NCI-H526 treated with DMSO at 0.1 percent for 48 hours (cell line): ENCODE results near the gene CD34.
"Not testable (repeated sequence)": the region's sequence is repeated elsewhere in the genome, so short reads cannot be mapped to it uniquely, and the experiment has no call there.

Experiments
- DNase-seq: peaks from one replicate; lab custom pipeline; 2025; lab: John Stamatoyannopoulos, UW

Gene CD34

DNA sequence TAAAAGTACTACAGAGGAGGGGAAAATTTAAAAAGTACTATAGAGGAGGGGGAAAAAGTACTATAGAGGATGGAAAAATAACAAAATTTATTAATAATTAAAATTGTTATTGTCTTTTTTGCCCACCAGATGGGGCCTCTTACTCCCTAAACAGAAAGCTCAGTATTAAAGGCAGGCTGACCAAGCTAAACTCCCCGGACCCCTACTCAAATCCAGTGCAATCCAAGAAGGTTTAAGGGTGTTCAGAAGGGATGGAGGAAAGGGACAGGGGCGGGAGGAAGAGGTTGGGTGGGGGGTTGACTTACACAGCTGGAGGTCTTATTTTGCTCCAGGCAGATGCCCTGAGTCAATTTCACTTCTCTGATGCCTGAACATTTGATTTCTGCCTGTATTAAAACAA is 13.7 kb downstream of the CD34 start:
- no peak for DNase-seq

DNA sequence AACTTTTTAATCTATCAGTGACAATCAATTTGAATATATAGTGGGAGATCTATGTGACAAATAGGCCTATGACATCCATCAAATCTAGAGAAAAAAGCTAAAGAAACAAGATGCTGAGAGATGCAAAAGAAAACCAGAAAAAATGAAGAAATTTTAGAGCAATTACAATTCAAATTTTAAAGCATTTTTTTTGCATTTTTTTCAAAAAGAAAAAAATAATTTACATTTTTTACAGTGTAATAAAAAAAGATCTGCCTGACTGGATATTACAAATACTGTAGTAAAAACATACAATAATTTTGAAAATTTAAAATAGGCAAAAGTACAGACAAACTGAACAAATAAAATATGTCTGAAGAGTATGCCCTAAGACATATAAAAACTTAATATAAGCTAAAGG is 14.4 kb downstream of the CD34 start:
- no peak for DNase-seq

DNA sequence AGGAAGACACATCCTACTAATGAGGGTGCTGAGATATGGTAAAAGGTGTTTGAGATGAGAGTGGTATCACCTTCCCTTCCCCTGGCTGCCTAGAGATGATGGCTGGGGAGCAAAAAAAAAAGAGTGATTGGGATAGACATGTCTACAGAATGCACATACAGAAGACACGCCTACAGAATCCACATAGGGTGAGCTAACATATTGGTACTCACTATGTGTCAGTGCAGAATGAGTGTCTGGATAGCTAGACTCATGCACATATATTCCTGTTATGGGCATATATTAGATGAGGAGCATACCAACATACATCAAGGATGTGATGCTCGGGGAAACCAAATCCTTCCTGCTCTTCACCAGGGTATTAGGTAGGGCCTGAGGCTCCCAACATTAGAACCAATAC is 16.2 kb downstream of the CD34 start:
- DNase-seq = no peak

DNA sequence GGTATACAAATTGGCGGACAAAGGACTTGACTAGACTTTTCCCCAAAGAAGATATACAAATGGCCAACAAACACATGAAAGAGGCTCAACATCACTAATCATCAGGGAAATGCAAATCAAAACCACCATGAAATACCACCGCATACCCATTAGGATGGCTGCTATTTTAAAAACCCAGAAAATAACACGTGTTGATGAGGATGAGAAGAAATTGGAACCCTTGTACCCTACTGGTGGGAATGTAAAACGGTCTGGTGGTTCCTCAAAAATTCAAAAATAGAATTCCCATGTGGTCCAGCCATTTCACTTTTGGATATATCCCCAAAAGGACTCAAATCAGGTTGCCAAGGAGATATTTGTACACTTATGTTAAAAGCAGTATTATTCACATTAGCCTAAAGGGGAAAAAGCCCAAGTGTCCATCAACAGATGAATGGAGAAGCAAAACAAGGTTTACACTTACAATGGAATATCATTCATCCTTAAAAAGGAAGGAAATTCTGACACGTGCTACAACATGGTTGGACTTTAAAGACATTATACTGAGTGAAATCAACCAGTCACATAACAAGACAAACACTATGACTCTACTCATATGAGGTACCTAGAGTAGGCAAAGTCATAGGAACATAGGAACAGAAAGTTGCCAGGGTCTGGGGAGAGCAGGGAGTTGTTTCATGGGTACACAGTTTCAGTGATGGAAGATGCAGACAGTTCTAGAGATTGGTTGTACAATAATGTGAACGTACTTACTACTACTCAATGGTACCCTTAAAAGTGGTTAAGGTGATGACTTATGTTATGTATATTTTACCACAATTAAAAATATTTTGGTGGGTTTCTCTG is 17.0 kb downstream of the CD34 start:
- DNase-seq = no peak

DNA sequence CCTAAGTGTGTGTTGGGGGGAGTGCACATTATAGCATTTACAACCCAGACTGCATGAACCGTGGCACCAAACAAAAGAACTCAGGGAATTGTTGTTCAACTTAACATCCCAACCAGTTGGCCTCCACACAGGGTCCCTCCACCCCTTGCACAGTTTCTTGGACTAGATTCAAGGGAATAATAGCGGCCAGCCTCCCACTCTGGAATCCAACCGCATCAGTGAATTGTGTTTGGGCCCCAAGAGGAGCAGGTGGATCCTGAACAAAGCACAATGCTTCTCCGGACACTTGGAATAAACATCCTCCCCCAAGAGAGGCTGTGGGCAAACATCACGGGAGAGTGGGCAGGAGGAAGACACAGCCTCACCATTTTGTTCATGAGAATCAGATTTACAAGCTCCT is 18.2 kb downstream of the CD34 start:
- DNase-seq = no peak

GRCh38 chr1:207891148-207891547 is 19.8 kb downstream of the CD34 start:
- no peak for DNase-seq

- DNase-seq = no peak
These were observed 20.7 kb downstream of the CD34 start for GRCh38 chr1:207890136-207890738.

GRCh38 chr1:207888652-207889051 is 22.3 kb downstream of the CD34 start:
- no peak for DNase-seq

DNA sequence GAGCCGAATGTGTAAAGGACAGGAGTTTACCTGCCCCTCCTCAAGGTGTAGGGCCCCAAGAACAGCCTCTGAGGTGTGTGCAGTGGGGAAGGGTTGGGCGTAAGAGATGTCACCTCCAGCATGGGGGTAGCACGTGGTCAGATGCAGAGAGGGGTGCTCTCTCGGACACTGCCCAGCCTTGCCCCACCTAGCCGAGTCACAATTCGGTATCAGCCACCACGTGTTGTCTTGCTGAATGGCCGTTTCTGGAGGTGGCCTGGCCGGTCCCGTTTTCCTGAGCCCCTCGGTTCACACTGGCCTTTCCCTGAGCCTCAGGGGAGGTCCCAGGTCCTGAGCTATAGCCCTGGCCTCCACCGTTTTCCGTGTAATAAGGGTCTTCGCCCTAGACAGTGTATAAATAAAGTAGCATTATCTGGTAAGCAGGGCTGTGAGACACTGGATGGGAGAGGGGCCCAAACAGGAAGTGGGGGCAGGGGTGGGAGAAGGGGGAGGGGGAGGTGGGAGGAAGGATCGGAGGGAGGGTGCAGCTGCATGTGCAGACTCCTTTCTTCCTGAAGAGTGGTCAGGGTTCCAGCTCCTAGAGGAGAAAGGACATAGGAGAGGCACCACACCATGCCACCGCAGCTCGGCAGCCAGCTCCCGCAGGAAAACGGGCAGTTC is 23.3 kb downstream of the CD34 start:
- no peak for DNase-seq

GRCh38 chr1:207886227-207886626 is 24.7 kb downstream of the CD34 start:
- no peak for DNase-seq

DNA sequence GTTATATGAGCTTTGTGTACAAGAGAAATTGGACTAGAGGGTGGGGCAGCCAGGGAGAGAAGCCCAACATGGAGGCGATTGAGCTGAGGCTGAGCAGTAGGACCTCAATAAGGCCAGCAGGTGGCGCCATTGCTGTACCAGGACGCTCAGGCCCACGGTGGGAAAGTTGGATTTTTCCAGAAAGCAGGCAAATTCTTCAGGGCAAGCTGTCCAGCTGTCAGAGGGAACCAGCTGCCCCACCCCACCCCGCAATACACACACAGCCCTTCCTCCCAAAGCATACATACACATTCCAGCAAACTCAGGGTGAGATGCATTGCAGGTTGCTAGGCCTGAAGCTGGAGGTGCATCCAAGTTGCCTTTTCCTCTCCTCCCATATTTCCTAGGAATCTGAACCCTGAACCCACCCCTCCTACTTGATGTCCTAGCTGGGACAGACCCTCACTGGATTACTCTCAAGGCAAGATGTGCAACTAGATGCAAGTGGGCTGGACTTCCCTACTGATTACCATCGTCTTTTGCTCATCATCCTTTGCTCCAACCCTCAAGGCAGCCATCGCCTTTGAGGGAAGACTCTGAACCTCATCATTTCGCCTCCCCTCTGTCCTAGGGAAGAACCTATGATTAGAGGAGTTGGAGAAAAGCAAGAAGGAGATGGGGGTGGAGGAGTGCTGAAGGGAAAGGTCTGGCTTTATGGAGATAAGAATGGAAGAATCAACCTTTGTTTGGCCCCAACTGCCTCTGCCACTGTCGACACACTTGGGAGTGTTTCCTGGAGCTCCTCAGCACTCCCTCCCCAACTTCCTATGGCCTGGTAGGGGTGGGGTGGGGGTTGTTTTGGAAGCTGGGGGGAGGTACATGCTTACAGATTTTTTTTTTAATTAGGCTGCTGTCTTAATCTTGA is 25.5 kb downstream of the CD34 start:
- peak; percentile 11 for DNase-seq

DNA sequence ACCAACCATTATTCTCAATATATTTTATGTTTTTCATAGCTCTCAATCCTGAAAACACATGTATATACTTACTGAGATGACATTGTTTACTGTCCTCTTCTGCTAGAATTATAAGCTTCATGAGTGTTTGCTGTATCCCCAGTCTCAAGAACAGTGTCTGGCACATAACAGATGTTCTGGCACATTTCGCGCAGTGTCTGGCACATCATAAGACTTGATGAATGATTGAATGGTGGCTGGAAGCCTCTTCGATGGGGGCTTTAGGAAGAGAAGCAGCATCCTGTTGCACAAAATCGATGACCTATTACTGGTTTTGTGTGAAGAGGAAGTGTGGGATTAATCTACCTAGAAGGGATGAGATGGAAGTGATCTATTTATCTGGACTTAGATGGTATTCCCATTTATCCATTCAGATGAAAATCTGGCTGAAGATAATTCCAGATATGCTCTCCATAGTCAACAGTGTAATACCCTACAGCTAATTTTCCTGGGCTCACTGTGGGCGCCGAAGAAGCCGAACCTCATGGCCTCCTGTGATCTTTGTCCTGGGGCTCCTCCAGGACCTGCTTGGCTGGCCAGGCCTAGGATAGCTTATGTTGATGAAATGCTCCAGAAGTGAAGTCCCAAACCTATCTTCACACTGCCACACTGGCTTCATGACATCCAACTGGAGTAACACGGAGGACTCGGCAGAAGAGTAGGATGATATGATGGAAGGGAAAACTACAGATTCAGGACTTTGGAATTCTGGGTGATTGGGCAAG is 26.5 kb downstream of the CD34 start:
- no peak for DNase-seq

GRCh38 chr1:207883660-207884250 is 27.2 kb downstream of the CD34 start:
- no peak for DNase-seq

DNA sequence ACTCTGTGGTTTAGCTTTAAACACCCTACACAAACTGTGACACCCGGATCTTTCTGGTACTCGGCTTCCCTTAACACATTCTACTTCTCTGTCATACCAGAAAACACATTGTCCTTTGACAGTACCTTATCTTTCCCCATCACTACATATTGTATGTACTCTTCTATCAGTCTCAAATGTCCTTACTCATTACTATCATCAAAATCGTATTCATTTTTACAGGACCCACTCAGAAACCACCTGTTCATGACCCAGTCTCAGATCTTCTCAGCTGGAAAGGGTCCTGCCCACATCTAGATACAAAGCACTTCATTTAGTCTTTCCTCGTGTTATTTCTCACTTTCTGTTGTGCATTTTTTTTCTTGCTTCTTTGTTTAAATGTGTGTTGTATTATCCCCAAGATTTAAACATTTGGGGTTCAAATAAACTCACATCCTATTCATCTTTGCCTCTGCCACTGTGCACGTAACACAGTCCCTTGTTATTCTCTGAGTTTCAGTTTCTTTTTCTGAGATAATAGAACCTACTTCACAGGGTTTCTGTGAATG is 27.7 kb downstream of the CD34 start:
- DNase-seq = no peak

- no peak for DNase-seq
These were observed 28.2 kb downstream of the CD34 start for GRCh38 chr1:207882692-207883091.

DNA sequence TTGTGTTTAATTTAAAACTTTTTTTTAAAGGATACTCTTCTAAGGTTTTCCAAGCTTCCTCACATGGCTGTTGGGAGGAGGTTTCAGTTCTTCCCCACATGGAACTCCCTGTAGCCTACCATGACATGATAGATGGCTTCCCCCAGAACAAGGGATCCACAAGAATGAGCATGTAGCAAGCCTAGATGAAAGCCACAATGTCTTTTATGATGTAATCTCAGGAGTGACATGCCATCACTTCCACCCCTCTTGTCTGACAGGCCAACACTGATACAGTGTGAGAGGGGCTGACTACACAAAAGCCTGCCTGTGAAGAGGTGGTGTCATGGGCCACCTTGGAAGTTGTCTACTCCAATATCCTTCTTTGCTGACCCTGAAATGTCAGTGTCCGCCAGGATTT is 32.0 kb downstream of the CD34 start:
- DNase-seq = no peak

DNA sequence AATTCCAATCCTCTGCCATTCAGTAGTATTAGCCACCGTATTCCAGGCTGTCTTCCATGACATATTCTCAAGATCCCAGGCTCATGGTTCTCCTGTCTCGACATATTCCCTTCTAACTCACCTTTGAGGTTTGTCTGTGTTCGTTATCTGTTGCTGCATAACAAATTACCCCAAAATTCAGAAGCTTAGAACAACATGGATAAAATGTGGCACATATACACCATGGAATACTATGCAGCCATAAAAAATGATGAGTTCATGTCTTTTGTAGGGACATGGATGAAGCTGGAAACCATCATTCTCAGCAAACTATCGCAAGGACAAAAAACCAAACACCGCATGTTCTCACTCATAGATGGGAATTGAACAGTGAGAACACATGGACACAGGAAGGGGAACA is 33.0 kb downstream of the CD34 start:
- not testable (repeated sequence) for DNase-seq

- DNase-seq = no peak
These were observed 34.8 kb downstream of the CD34 start for GRCh38 chr1:207876131-207876530.

- DNase-seq = no peak
These were observed 35.4 kb downstream of the CD34 start for GRCh38 chr1:207875532-207875931.

- peak; percentile 64 for DNase-seq
These were observed 37.7 kb downstream of the CD34 start for GRCh38 chr1:207873055-207873890.
